Measurements from ENCODE around the gene F12.
"Not testable (repeated sequence)": the region's sequence is repeated elsewhere in the genome, so short reads cannot be mapped to it uniquely, and the experiment has no call there.

The F12 gene

GRCh38 chr5:177432143-177432838 is 22.9 kb upstream of the F12 start:
- no peak for DNase-seq (ENCODE audit: low read depth)

- DNase-seq (ENCODE audit: low read depth), result peak; percentile 60
These were observed 22.2 kb upstream of the F12 start for GRCh38 chr5:177431317-177432142.

- DNase-seq (ENCODE audit: low read depth), result no peak
These were observed 21.6 kb upstream of the F12 start for GRCh38 chr5:177430972-177431316.

GRCh38 chr5:177430140-177430951 is 21.0 kb upstream of the F12 start:
- no peak for DNase-seq (ENCODE audit: low read depth)

- DNase-seq (ENCODE audit: low read depth), result peak; percentile 87
These were observed 20.1 kb upstream of the F12 start for GRCh38 chr5:177429248-177430040.

GRCh38 chr5:177428574-177429217 is 19.3 kb upstream of the F12 start:
- no peak for DNase-seq (ENCODE audit: low read depth)

GRCh38 chr5:177427919-177428573 is 18.7 kb upstream of the F12 start:
- DNase-seq (ENCODE audit: low read depth), result no peak

- no peak for DNase-seq (ENCODE audit: low read depth)
These were observed 18.0 kb upstream of the F12 start for GRCh38 chr5:177427211-177427822.

- DNase-seq (ENCODE audit: low read depth), result peak; percentile 47
These were observed 17.3 kb upstream of the F12 start, which contains the start of gene GRK6 for GRCh38 chr5:177426566-177427210. GRK6 (plus strand) TSS chr5:177426676; CDS start chr5:177426846, 170 bp downstream.

GRCh38 chr5:177425801-177426565 is 16.6 kb upstream of the F12 start:
- peak; percentile 99 for DNase-seq (ENCODE audit: low read depth)

- no peak for DNase-seq (ENCODE audit: low read depth)
These were observed 15.9 kb upstream of the F12 start for GRCh38 chr5:177425196-177425800.

- no peak for DNase-seq (ENCODE audit: low read depth)
These were observed 14.3 kb upstream of the F12 start for GRCh38 chr5:177423671-177424070.

GRCh38 chr5:177421062-177421798 is 11.9 kb upstream of the F12 start:
- DNase-seq (ENCODE audit: low read depth), result no peak

- DNase-seq (ENCODE audit: low read depth), result not testable (repeated sequence)
These were observed 11.1 kb upstream of the F12 start for GRCh38 chr5:177420472-177420871.

- DNase-seq (ENCODE audit: low read depth), result no peak
These were observed 9.7 kb upstream of the F12 start for GRCh38 chr5:177419046-177419445.

GRCh38 chr5:177417081-177417480 is 7.7 kb upstream of the F12 start:
- DNase-seq (ENCODE audit: low read depth), result not testable (repeated sequence)

- DNase-seq (ENCODE audit: low read depth), result no peak
These were observed 5.1 kb upstream of the F12 start for GRCh38 chr5:177414481-177414880.

All from activated gamma-delta T cell treated with anti-CD3 and anti-CD28 coated beads, Interleukin-2, amount 50 U/mL, for 16 hours (primary cell).